Erythroblast (primary cell): ENCODE measurements around the gene CAMK2A.

Experiments
- GATA1 ChIP-seq: IDR thresholded peaks from 2 replicates; pipeline ENCODE4 v1.6.1; 2011; ENCODE audit warnings: low read depth, mild to moderate bottlenecking, control low read depth, low read length, moderate library complexity
- POLR2A ChIP-seq: IDR thresholded peaks from 2 replicates; pipeline ENCODE4 v1.6.1; 2011; ENCODE audit warnings: mild to moderate bottlenecking, low read length

GRCh38 chr5:150245111-150245789, 44.3 kb downstream of the CAMK2A start:
- TF ChIP-seq POLR2A (no peak), GATA1 (no peak)
